Activated CD8-positive, alpha-beta memory T cell treated with anti-CD3 and anti-CD28 coated beads, Interleukin-2, amount 50 U/mL, for 4 hours (primary cell): ENCODE data around the gene ACRBP.
A peak's percentile ranks its signal among the peaks of the same experiment; 100 is the strongest.
"Not testable (repeated sequence)": the region's sequence is repeated elsewhere in the genome, so short reads cannot be mapped to it uniquely, and the experiment has no call there.

Experiments
- DNase-seq: peaks from one replicate; pipeline ENCODE4 v3.0.0-alpha.2; 2020

ACRBP gene

DNA sequence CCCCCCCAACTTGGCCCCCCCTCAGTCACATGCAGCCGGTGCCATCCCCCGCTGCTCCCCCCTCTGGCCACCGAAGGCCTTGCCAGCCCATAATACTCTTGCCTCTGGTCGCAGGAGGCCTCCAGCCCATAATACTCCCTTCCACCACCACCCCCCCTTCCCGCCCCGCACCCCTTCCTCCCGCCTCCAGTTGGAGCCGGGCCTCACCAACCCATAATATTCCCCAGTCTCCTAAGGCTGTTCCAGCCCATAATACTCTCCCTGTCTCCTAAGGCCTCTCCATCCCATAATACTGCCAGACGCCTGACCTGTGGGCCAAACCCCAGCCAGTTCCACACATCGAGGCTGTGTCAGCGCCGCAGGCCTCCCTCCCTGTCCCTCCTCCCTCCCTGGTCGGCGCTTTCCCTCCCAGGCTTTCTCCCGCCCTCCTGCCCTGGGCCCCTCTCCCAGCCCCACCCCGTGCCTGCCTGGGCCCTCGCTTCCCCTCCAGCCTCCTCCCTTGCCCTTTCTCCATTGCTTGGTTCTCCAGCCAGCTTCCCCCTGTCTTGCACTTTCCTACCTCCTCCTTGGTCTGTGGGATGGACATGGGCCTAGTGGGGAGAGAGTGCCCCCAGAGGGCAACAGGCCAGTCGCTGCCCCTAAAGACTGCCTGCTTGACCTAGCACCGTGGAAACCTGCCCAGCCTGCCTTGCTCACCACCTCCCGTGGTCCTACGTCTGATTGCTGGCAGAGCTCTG is 33.3 kb downstream of the ACRBP start:
- no peak for DNase-seq

DNA sequence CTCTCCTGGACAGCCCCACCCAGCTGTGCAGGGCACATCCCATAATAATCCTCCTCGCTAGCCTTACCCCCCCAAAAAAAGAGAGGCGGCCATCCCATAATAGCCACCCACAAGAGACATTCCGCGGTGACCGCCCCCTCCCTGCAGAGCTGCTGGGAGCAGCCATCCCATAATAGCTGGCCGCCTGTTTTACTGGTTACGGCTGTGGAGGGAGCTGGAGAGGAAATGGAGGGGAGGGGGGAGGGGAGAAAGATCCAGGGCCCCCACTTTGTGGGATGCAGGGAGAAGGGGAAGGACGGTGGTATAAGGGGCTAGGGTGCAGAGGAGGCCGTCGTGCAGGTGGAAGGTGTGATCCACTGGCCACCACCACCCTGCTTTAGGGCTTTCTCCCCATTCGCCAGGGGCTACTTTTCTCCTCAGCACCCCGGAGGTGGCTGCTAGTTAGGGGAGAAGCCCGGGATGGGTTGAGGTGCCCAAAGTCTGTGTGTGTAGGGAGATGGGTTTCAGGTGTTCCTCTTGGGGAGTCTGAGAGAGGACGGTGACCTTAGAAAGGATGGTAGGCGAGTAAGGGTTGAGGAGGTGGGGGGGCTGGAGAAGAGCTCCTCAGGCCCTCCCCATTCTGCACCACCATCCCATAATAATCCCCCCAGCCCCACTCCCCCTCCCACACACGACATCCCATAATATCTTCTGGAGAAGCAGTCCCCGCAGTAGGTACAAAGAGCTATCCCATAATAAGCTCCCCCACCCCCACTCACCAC is 34.0 kb downstream of the ACRBP start:
- no peak for DNase-seq

DNA sequence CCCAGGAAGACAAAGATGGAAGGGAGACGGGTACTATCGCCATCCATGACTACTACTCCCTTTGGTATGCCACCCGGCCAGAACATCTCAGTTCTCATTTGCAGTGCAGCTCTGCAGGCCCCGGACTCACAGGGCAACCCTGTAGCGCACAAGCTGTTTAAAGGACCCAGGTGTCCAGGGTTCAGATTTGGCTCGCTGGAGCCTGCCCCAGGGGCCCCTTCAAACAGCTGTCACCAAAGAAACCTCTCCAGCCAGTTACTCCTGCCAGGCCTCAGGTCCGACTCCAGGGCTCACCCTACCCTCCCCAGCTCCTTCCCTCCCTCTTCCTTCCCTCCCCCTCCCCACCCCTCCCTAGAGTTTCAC is 34.6 kb downstream of the ACRBP start:
- DNase-seq = no peak

DNA sequence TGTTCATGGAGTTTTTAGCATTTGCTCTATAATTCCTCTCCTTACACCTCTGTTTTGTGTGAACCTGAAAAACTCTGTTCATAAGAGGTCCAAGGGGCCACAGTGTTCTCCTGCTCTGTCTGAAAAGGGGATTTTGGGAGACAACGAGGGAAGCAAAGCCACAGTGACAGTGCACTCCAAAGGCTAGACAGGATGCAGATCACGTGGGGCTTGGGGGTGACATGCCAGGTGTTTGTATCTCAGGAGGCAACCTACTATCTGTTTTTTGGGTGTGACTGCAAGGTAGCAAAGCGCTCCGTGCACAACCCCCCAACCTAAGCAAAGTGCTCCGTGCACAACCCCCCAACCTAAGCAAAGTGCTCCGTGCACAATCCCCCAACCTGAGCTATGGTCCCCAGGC is 35.0 kb downstream of the ACRBP start:
- no peak for DNase-seq

DNA sequence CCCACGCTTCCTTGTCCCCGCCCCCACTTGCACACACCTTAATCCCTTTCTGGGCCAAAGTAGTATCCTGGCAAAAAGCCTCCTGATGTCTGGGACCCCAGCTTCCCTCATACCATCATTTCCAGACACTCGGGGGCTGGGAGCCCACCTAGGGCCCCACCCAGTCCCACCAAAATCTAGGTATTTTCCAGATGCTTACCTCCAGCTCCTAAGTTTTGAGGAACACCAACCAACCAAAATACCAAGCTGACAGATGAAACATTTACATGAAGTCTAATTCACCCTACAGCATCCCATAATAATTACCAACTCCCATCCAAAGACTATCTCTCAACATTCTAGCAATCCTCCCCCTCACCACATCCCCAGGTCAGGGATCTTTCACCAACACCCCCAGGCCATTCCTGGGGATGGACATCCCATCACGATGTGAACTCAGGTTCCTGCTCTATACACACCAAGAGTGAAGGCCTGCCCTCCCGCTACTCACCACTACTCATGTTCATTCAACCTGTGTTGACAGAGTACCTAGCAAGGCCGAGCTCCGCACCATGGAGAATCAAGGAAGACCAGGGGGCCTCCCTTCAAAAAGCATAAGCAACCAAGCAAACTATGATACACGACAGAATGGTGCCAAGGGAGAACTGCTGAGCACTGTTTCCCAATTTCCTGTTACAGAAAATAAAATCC is 38.5 kb downstream of the ACRBP start:
- no peak for DNase-seq

DNA sequence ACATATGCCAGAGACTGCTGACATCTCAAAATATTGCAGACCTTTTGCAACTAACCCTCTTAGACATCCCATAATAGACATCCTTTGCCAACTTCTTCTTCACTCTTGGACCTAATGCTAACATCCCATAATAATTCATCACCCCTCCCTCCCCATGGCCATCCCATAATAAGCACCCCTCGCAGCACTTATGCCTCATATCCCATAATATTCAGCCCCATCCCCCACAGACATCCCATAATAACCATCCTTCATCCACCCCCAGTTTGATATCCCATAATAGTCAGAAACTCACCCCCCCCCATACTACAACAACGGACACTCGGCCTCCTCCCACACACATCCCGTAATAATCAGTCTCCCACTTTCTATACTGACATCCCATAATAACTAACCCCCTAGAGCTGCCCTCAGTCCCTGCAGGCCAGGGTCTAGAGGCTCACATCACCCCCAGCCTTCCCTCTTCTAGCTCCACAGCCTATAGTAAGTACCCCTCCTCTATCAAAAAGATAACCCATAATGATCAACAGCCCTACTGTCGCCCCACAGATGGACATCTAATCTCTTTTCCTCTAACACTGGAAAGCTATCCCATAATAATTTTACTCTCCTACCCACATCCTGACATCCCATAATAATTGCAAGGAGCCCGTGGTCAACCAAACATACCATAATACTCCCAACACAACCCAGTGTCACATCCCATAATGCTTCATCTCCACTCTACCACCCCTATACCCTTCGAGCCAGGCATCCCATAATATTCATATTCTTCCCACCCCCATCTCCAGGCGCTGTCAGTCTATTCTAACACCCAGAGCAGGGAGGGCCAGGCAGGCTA is 39.3 kb downstream of the ACRBP start:
- peak; percentile 56 for DNase-seq

DNA sequence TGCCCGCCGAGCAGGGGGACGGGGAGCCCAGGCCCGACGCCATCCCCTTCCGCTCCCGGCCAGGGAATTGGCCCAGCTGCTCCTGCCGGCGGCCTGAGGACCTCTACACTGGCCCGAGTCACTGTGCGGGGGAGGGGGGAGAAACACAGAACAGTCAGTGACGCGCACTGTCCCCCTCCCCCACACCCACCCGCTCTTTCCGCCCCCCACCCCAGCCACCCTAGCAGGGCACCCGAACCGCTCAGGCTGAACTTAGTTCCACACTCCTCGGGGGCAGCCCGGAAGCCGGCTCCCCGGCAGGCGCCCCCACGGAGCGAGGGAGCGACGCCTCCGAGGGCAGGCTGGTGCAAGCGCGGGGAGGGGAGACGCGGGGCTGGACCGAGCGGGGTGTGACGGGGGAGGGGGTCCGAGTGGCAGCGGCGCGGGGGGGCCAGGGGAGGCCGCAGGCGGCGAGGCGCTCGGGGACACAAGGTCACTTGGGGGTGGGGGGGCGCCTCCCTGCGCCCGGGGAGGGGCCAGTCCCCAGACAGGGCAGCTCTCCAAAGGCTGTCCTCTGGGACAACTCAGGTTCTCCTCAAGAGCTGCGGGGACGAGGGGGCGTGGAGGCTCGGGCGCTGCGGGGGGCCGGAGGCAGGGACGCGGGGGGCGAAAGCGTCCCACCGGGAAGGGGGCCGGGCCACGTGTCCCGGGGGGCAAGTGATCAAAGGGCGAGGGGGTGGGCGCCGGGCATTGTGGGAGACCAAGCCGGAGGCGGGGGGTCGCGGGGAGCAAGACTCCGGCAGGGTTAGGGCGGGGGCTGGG is 40.7 kb downstream of the ACRBP start:
- peak; percentile 75 for DNase-seq

DNA sequence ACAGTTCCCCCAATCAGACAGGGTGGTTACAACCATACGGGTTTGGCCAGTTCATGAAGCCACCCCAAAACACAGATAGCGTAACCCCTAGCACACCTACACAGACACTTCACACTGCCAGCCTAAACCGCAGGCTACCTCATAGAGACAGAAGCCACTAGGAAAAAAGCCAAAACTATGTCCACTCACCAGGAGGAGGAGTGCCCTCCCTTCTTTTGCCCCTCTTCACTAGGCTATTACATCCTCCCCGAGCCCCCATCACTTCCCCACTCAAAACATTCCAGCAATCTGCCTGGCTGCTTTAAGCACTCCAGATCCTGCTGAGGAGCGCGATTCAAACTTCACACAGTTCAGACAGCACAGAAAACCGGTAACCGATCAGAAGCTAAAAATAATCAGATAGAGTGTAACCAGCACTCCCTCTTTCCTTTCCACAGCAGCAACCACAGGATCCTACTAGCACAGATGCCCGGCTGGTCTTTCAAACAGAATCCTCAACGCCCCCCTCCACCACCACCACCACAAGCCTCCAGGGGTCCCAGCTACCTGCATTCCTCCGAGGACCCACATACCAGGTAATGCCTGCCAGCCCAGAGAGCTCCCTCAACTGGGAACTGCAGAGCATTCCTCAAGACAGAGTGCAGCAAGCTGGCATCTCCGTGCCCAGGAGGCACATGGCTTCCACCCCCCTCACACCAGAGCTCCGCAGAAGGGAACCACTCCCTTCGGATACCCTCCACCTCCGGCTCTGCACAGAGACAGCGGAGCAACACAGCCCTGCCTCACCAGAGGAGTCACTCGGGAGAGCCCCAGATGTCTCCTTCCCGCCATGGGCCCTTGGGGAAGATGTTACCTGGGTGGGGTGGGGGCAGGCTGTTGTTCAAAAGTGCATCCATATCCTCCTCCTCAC is 41.6 kb downstream of the ACRBP start:
- peak; percentile 33 for DNase-seq

DNA sequence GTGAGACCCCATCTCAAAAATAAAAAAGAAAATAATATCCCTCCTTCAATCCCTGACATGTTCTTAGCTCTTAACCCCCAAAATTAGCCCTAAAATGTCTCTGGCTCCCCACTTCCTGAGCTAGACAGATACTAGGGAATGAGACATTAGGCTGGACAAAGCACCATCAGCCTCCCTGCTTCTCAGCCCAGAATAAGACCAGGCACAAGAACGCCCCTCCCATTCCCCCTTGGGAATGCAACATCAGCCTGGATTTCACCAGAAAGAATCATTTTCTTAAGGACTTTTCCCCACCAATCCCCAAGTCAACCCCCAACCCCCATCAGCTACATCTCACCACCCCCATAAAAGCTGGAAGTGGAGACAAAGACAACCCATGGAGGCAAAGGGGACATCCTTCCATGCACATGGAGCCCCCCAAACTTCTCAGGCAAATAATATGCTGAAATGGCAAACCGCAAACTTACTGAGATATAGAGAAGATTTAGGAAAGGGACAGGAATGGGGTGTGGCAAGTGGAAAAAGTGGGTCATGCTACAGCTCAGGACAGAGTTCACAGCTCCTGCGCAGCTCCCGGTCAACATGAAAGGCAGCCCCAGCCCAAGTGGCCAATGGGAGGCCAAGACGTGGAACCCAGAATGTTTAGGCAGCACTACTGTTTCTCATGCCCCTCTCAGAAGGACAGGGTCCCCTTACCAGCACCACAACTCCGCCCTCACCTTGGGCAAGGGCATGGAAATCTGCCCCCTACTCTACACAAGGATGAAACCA is 42.8 kb downstream of the ACRBP start:
- no peak for DNase-seq

DNA sequence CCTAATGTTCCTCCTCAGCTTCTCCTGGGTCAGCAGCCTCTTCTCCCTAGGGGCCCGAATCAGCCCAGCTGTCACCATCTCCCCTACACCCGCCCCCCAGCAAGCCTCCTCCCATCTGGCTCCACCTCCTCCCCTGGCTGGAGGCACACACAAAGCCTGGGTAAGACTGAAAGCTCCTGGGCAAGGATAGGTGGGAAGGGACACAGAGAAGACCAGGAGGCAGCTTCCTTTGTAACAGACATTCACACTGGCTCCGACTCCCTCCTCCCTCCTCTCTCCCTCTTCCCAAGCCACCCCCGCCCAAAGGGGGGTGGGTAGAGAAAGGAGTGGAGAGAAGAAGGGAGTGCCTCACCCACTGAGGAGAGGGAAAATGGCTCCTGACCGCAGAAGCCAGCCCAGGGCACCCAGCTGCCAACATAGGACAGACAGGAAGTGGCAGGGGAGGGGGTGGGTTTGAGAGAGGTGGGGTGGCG is 44.1 kb downstream of the ACRBP start:
- DNase-seq = peak; percentile 30

DNA sequence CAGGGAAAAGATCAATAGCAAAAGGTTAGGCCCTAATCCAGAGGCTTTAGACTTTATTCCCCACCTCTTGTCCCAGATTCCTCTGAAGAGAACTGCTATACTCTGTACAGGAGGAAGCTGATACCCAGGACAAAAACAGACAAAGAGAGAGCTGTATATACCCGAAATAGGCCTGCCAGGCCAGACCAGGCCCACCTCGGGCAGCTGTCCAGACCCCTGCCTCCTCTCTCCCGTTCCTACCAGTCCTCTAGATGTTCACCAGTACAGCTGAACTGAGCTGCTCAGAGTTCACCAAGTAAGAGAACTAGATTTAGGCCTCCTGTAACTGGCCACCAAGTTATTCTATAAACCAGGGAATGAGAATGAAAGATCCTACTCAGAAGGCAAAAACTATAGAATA is 44.7 kb downstream of the ACRBP start:
- DNase-seq = no peak

DNA sequence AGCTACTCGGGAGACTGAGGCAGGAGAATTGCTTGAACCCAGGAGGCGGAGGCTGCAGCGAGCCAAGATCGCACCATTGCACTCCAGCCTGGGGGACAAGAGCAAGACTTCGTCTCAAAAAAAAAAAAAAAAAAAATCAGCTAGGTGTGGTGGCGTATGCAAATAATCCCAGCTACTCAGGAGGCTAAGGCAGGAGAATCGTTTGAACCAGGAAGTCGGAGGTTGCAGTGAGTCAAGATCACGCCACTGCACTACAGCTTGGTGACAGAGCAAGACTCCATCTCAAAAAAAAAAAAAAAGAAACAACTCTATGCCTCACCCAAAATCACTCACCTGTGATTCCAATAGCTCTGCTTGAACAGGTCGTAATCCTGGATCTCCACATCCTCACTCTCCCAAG is 51.6 kb downstream of the ACRBP start:
- not testable (repeated sequence) for DNase-seq

DNA sequence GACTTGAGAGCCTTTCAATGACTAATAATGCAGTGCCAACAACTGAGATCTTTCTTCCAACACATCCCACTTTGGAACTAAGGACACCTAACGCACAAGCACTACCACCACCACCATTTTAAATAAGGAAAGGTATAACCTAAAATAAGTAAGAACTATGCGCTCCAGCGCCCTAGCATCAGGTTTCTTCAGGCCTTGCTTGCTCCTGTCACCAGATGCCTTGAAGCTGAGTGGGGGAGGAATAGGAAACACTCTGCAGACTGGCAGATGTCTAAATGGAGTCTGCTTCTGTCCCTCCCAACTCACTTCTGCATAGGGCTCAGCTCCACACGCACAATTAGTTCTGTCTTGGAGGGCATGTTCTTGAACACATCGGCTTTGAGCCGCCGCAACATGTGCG is 55.1 kb downstream of the ACRBP start:
- DNase-seq = no peak
